OCI-M1 (cell line): ENCODE results near the gene HBS1L.

Experiments
- DNase-seq: peaks from one replicate; lab custom pipeline; 2025; lab: John Stamatoyannopoulos, UW

The HBS1L gene

GRCh38 chr6:135054569-135055498 is at the start of gene HBS1L:
Gene HBS1L, minus strand, starts transcription at chr6:135054822. Its CDS starts 131 bp downstream, at chr6:135054691.
- DNase-seq, result peak; percentile 100

GRCh38 chr6:135104199-135104598 is 49.6 kb upstream of the HBS1L start:
- DNase-seq, result no peak

GRCh38 chr6:135102191-135102590 is 47.6 kb upstream of the HBS1L start:
- no peak for DNase-seq

- peak; percentile 91 for DNase-seq
Observed at GRCh38 chr6:135097172-135097571, 42.5 kb upstream of the HBS1L start.

GRCh38 chr6:135096403-135097130 is 41.9 kb upstream of the HBS1L start:
- DNase-seq, result no peak

GRCh38 chr6:135095716-135096115 is 41.1 kb upstream of the HBS1L start:
- no peak for DNase-seq

- DNase-seq, result peak; percentile 68
Observed at GRCh38 chr6:135094403-135094821, 39.8 kb upstream of the HBS1L start.

- peak; percentile 94 for DNase-seq
Observed at GRCh38 chr6:135093578-135093977, 39.0 kb upstream of the HBS1L start.

GRCh38 chr6:135092724-135093123 is 38.1 kb upstream of the HBS1L start:
- DNase-seq, result no peak

- no peak for DNase-seq
Observed at GRCh38 chr6:135090819-135091218, 36.2 kb upstream of the HBS1L start.

GRCh38 chr6:135089901-135090300 is 35.3 kb upstream of the HBS1L start:
- no peak for DNase-seq

GRCh38 chr6:135088818-135089809 is 34.5 kb upstream of the HBS1L start:
- peak; percentile 96 for DNase-seq

- DNase-seq, result peak; percentile 80
Observed at GRCh38 chr6:135088281-135088680, 33.7 kb upstream of the HBS1L start.

GRCh38 chr6:135087803-135088202 is 33.2 kb upstream of the HBS1L start:
- peak; percentile 77 for DNase-seq

GRCh38 chr6:135087403-135087802 is 32.8 kb upstream of the HBS1L start:
- peak; percentile 85 for DNase-seq

- no peak for DNase-seq
Observed at GRCh38 chr6:135086414-135086764, 31.8 kb upstream of the HBS1L start.

GRCh38 chr6:135085700-135086413 is 31.2 kb upstream of the HBS1L start:
- DNase-seq, result no peak

- DNase-seq, result no peak
Observed at GRCh38 chr6:135084916-135085269, 30.3 kb upstream of the HBS1L start.

GRCh38 chr6:135084001-135084915 is 29.6 kb upstream of the HBS1L start:
- peak; percentile 98 for DNase-seq

- DNase-seq, result no peak
Observed at GRCh38 chr6:135081966-135082365, 27.3 kb upstream of the HBS1L start.
